MV-4-11 (cell line): ENCODE data around the gene SERP2.
A peak's percentile ranks its signal among the peaks of the same experiment; 100 is the strongest.

Experiments used
- DNase-seq: peaks from one replicate; lab custom pipeline; 2025; lab: John Stamatoyannopoulos, UW

Gene SERP2

DNA sequence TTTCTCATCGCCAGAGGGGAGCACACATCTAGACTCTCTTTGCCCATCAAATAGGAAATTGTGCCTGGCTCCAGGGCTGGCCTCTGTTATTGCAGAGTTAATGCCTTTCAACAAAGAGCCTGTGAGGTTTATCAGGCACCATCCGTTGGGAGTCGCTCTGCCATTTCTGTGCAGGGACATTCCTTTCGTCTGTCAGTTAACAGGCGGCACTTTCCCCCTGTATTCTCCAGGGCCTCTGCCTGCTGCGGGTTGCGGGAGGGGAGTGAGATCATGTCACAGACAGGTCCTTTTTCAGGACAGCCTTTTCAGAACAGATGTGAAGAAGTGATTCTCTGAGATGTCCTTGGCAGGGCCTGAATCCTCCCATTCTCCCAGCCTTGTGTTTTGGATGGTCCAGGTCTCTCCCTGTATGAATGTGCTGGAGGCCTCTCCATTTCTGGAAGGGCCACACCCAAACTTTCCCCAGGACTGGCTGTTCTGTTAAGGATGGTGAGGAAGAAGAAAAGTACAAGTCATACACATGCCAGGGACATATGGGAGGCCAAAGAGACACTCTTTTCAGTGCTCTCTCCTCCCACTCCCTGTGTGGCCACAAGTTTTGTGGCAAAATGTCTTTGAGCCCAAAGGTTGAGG lies 14.9 kb downstream of the SERP2 start:
- no peak for DNase-seq

DNA sequence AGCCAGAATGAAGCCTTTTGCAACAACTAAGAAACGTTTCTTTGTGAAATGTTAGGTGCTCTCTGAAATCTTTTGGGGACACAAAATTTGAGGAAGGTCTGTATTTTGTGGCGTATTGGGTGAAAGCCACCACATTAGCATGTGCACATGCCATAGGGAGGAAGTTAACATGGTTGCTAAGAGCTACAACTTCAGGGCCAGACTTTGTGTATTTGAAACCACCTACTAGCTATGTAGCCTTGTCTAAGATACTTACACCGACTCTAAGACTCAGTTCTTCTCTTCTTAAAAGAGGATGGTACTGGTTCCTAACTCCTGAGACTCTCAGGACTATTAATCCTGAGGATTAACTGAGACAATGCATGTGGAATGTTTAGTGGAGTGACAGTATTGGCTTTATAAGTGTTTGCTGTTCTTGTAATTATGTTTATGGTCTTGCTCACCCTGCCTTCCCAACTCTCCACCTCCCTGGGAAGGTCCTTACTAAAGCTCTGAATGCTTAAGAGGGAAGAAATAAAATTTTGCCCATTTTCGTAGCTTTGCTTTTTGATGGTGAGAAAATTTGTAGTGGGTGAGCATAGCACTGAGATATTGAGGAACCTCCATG lies 15.5 kb downstream of the SERP2 start:
- peak; percentile 80 for DNase-seq

DNA sequence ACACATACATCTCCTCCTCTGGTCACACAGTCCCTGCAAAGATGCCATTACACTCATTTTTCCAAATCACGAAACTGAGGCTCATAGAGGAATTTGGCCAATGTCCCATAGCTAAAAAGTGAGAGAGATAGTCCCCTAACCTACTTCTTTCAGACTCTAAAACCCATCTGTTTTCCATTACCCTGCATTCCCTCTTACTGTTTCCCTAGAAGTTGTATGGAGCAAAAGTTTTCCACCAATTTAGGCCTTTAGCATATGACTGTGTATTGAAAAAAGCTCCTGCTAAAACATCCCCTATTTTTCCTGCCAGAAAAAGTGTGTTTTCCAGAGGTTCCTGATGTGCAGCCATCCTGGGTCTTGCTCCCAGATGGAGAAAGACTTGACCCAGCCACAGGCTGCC lies 16.3 kb downstream of the SERP2 start:
- DNase-seq: no peak

DNA sequence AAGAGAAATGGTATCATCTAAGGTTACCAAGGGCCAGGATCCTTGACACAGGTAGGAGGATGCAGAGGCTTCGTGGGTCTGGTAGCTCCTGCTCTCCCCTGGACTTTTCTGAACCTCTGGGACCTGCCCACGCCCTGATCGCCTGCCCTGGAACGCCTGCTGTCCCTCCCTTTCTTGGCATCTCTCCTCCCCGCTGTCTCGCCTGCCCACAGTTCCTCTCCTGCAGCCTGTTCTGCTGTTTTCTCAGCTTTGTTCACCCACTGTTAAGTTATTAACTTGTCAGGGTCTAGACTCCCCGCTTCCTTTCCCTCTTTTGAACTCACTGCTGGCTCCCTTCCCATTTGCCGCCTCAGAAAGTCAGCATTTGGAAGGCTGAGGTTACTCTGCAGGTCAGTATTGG lies 19.8 kb downstream of the SERP2 start:
- DNase-seq: no peak

DNA sequence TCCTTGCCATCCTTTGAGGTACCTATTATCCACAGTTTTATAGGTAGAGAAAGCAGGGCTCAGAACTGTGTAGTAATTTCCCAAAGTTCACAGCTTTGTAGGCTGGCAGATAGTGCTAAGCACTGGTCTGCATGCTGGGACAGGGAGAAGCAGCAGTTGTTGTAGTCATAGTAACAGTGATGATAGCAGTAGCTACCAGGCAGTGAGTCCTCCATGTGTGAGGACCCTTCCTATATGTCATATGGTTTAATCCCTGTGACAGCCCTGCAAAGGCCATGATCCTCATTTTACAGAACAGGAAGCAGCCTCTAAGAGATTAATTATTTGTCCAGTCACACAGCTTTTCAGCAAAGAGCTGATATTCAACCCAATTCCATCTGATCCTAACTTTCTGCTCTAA lies 21.0 kb downstream of the SERP2 start:
- peak; percentile 23 for DNase-seq

DNA sequence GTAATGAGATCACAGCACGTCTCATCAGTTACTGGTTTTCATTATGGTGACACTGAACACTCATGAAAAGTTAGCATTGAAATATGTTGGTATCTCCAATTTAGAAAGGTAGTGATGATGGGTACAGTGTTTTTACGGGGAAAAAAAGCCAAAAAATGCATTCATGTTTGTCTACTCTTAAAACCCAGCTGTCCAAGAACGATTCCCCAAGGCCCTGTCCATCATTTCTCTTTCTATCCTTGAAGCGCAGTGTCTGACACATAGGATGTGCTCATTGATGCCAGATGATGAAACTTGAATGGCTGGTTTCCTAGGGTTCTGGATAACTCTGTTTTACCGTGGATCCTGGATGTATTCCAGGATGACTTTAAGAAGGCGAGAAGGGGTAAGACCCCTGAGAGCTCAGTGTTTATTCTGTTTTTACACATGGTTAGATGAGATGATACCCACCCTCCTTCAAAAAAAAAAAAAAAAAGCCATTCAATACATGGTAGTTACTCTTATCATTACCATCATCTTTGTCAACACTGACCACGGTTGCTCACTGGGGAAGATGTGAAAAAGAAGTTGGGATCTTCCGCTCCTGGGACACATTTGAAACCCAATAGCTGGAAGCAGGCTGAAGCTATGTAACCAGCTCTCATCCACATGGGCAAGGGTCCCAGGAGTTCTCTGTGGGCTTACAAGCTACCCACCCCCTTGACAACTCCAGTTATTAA lies 22.5 kb downstream of the SERP2 start:
- no peak for DNase-seq

DNA sequence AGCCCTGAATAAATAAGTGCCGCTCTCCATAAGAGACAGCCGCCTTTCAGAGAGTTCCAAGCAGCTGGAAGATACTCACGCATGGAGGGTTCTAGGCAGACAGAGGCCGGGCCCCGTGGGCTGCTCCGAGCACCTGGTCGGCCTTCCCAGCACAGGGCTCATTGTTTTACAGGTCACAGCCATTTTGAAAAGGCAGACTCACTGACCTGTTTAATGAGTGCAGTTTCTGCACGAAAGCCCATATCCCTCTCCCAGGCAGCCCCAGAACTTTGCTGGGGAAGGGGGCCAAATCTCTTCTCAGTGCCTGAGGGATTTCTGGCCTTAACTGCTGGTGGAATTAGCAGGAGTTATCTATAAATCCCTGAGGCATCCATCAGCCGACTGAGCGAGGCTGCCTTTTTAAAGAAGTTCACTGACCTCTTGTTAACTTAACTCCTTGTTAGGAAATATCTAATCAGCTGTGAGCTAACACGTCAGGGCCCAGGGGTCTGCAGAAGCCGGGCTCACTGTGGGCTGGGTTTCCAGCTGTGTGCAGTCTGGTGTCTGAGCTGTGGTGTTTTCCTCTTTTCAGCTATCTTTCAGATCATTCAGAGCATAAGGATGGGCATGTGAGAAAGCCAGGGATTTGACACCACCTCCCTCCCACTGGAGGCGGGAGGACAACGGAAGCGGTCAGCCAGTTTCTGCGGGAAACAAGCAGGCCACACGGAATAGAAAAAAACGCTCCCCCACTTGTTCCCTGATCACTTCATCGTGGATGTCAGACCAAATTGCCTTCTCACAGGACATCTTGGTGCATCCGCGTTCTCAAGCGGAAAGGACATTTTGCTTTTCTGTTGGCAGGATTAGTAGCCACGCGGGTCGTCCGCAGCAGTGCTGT lies 23.3 kb downstream of the SERP2 start:
- peak; percentile 19 for DNase-seq

DNA sequence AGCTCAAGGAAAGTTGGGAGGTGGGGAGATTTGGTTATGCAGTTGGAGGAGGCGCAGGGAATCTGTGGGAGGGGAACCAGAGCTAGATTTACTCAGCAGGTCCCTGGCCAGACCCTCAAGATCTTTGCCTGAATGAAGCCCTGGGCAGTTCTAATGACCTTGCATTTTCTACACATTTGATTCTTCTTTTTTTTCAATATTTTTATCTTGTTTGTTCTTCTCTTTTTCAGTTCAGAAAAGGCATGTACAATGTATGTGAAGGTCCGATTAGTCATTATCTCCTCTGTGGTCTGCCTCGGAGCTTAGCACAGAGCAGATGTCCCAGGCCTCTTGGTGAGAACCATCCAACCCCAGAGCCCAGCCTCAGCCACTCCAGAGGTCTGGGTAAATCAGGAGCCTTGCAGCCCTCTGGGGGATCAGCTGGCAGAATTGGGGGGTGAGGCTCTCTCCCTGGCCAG lies 24.2 kb downstream of the SERP2 start:
- peak; percentile 87 for DNase-seq

DNA sequence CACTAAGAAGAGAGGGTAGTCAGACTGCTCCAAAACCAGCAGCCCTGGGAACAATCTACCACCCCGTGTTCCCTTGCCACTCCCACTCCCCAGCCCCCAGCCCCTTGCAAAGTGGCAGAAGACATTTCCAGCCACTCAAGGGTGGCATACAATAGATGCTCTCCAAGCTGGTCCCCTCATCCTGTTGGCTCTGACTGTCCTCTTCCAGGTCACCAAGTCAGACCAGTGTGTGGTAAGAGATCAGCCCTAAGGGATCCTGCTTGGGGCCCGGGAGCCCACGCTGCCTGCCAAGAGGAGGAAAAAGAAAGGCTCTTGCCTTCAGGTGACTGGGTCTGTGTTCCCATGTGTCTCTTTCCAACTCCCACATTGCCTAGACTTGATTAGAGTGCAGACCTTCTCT lies 25.0 kb downstream of the SERP2 start:
- no peak for DNase-seq

DNA sequence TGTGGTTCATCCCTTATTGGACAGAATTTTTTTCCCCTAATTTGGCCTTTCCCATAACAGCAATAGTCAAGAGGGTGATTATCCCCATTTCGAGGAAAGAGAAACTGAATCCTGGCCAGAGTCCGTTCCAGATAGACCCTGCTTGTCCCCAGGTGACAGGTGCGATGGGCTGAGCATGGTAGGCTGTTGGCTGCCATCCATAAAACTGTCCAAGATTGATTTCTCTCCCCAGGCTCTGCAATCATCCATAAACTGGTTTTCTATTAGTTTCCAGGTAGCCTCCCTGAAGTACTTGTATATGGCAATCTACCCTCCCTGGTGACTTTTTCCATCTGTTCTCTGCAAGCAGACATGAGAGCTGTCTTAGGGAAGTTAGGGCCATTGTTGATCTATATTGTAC lies 25.4 kb downstream of the SERP2 start:
- DNase-seq: no peak

DNA sequence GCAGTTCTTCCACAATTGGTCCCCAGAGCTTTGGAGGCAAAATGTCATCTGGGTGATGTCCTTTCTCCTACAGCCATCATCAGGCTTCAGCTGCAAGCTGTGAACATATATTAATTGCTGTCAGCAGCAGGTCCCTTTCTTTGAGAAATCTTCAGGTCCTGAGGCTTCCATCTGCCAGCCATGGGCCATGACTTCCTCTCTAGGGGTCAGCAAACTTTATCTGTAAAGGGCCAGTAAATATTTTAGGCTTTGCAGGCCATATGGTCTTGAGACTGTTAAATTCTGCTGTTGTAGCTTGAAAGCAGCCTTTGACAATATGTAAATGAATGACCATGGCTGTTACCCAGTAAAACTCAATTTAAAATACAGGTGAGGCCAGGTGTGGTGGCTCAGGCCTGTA lies 27.1 kb downstream of the SERP2 start:
- no peak for DNase-seq

DNA sequence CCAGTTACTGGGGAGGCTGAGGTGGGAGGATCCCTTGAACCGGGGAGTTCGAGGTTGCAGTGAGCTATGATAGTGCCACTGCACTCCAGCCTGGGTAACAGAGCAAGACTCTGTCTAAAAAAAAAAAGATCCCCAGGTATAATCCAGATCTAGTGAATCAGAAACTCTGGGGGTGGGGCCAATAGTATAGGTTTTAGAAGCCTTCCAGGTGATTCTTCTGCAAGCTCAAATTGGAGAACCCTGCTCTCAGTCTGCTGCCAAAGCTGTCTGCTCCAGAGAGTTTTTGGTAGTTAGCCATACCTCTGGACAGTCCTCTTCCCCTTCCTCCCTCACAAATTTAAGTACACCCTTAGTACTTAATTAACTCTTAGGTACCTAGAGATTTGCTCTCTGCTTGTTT lies 28.0 kb downstream of the SERP2 start:
- no peak for DNase-seq

DNA sequence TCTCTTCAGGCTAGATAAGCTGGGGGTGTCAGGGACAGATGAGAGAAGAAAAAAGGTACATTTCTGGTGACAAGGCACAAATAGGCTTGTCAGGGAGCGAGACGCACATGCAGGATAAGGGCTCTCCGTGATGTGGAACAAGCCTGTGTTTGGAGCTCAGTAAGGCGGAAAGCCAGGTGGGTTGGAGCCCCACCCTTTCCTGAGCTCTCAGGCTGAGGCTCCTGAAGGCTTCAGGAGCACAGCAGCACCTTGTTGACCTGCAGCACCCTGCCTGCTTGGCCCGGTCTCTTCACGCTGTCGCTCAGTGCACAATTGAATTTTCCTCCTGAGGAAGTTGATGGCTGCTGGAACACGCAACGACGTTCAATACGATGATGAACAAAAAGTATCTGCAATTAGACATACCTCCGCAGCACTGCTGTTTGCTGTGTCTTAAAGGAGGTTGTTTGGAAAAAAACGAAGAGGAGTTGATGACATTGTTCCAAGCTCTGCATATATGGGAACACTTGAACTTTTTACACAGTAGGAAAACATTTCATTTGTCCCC lies 29.3 kb downstream of the SERP2 start:
- DNase-seq: no peak

DNA sequence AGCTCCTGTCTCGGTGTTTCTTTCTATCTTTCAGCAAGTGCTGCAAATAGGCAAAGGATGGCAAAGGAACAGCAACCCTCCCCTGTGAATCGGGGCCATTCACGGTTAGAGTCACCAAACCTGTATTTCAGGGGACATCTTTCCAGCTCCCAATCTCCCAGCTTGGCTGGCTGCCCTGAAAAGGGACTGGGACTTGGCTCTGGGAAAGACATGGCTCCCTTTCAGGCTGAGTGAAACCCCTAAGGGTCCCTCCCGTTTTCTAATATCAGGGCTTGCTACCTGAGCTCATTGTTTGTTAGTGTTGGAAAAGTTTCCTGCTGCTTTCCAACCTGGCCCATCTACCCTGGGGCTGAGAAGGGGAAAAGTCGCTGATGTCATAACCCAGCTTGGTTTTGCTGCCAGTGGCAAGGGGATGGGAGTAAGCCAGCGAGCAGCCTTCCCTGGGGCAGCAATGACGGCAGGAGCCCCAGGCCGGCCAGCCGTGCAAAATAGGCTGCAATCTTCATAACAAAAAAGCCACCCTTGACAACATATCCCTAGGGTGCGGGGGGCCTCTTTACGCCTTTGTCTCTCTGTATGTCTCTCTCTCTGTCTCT lies 29.9 kb downstream of the SERP2 start:
- no peak for DNase-seq

DNA sequence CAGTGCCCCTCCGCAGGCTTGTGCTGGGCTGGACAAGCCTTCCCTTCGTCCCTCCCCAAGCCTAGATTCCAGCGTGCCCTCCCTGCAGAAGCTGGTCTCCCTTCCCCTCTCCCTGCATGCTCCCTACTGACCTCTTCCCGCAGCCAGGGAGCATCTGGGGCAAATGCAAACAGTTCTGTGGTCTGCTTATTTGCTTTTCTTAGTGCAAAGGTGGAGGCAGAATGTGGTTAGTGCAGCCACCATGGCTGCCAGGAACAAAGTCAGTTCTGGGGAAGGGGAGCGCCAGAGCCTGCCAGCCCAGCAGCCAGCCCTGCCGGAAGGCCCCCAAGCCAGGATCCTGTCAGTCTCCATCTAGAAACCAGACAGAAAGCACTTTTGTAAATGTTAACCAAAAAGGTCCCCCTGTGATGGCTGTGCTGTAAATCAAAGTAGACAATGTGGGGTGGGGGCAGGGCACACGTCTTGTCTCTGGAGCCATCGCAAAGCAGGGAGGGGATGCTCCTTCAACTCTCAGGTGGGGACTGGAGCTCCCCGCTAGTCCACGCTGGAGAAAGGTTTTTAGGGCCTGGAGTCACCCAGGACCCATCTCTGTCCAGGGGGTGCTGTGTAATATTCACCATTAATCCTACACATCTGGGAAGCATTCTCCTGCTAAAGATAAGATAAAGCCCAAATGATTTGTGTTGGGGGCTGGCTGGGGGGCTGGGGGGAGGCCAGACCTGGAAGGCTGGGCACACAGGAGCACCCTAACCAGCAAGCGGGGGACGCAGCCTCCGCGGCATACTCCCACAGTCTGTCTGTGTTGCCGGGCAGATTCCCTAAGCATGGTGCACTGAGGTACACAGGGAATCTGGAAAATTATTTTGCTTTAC lies 30.9 kb downstream of the SERP2 start:
- no peak for DNase-seq

DNA sequence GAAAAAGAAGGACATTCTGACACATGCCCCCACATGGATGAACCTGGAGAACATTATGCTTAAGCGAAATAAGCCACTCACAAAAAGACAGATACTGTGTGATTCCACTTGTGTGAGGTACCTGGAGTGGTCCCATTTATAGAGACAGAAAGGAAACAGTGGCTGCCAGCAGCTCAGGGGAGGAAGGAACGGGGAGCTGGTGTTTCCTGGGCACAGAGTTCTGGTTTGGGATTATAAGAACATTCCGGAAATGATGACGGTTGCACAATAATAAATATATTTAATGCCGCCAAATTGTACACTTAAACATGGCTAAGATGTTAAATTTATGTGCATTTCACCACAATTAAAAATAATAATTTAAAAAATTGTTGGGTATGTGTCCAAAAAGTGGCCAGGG lies 33.0 kb downstream of the SERP2 start:
- DNase-seq: no peak

DNA sequence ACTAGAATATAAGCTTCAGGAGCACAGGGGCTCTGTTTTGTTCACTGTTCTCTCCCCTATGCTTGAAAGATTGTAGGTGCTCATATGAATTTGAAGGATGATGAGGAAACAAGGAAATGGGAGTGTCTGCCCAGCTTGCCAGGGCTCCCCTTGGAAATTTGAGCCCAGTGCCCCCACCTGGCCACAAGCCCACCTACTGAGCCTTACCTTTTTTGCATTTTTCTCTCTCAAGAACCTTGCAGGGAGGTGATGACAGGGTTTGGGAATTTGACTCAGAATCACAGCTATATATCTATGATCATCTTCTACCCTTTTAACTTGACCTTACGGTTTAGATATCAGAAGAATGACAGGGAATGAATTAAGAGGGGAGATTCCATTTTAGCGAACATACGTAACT lies 33.8 kb downstream of the SERP2 start:
- no peak for DNase-seq

DNA sequence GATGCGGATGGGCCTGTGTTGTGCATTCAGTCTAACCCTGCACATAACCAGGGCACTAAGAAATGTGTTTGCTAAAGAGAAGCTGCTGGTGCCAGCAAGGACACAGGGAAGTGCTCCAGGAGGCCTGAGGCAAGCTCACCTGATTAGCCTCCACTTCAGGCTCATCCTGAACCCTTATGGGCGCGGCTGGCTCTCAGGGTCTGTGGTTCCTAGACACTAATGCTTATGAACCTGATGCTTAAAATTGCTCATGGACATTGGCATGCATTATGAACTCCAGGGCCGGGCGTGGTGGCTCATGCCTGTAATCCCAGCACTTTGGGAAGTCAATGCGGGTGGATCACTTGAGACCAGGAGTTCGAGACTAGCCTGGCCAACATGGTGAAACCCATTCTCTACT lies 34.3 kb downstream of the SERP2 start:
- DNase-seq: no peak

DNA sequence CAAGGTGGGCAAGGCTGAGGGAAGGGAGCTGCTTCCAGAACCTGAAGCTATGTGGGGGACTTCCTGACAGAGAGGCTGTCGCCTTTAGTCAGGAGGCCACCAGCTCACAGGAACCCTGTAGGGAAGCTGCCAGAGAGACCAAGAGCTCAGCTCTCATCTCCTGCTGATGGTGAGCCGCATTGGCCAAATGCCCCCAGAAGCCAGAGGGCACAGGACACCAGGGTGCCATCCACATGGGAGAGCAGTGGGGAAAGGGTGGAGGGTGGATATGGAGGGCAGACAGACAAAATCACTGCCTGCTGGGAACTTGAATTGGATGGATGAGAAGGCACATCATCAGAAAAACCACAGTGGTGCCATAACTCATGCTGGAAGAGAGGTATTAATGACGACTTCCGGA lies 36.0 kb downstream of the SERP2 start:
- no peak for DNase-seq

DNA sequence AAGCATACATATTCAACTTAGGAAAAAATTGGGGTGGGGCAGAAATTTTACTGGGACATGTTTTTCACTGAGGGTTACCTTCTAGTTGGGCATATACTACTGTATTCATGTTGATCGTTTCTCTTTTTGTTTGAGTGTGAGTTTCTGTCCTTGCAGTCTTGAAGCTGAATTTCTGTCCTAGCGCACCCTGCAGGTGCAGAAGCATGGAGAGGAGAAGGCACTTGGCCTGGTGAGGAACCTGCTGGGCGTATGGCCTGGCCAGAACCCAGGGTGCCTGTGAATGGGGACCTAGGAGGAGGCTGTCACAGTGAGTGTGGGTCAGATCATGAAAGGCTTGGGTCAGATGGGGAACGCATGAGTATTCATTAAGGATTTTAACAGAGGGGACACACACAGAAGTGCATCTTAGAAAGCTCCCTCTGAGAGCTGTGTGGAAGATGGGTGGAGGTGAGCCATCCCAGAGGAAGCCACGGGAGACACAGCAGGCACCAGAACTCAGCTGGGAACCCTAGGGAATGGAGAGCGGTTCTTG lies 36.8 kb downstream of the SERP2 start:
- DNase-seq: no peak

DNA sequence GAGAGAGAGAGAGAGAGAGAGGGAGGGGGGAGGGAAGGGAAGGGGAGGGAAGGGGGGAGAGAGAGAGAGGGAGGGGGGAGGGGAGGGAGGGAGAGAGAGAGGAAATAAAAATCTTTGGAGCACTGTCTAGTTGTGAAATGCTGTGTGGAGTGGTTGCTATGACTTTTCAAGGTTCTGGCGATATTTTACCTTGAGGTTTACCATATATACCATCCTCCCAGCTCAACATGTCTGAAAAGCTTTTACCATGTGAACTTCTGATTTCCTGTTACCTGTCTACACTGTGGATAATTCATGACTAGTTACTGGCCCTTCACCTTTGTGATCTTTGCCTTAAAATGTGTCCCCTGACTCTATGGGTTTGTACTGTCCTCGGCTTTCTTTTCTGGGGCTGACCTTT lies 38.2 kb downstream of the SERP2 start:
- peak; percentile 9 for DNase-seq
